Coronary artery (tissue), 2 donors: ENCODE data around the gene TTPAL.
A peak's percentile ranks its signal among the peaks of the same experiment; 100 is the strongest.

Experiments
- DNase-seq: peaks from one replicate; pipeline ENCODE4 v3.0.0-alpha.2; 2017; ENCODE audit warnings: low spot score
- H3K27ac ChIP-seq, 2 donors: fragments of 200-600 bp; sonication (generic); one replicate each; pipeline ENCODE4 v1.5.1; 2016 to 2019
- H3K4me3 ChIP-seq: fragments of 200-600 bp; sonication (generic); 2 replicates; pipeline ENCODE4 v1.5.1; 2016; ENCODE audit warnings: mild to moderate bottlenecking, moderate library complexity
- CTCF ChIP-seq: fragments of 200-600 bp; sonication (generic); IDR thresholded peaks from one replicate; pipeline ENCODE4 v1.5.1; 2019; ENCODE audit warnings: antibody characterized with exemption

The TTPAL gene

GRCh38 chr20:44541992-44542391 is 66.3 kb downstream of the TTPAL start:
- peak overlapping the region in 1 of 2 donors; percentile 16 for H3K27ac ChIP-seq
- no peak for TF ChIP-seq CTCF
- H3K4me3 ChIP-seq = peak overlapping the region; percentile 21
- DNase-seq = no peak

GRCh38 chr20:44542890-44543289 is 67.2 kb downstream of the TTPAL start:
- TF ChIP-seq CTCF = no peak
- Histone ChIP-seq H3K27ac (peak overlapping the region; percentile 9 to 28), H3K4me3 (no peak overlapping the region)
- DNase-seq = no peak

GRCh38 chr20:44543358-44543757 is 67.7 kb downstream of the TTPAL start:
- Histone ChIP-seq H3K27ac (peak overlapping the region in 1 of 2 donors; percentile 9), H3K4me3 (no peak overlapping the region)
- no peak for TF ChIP-seq CTCF
- DNase-seq = no peak
